Measurements from ENCODE around the gene GDI2. TPM values are rescaled to one million over a fixed set of nuclear protein-coding genes. Genes with fewer than 3 reads are reported as not detected.
"Not testable (repeated sequence)": the region's sequence is repeated elsewhere in the genome, so short reads cannot be mapped to it uniquely, and the experiment has no call there.

GDI2 gene
- total RNA-seq: 351 TPM

DNA sequence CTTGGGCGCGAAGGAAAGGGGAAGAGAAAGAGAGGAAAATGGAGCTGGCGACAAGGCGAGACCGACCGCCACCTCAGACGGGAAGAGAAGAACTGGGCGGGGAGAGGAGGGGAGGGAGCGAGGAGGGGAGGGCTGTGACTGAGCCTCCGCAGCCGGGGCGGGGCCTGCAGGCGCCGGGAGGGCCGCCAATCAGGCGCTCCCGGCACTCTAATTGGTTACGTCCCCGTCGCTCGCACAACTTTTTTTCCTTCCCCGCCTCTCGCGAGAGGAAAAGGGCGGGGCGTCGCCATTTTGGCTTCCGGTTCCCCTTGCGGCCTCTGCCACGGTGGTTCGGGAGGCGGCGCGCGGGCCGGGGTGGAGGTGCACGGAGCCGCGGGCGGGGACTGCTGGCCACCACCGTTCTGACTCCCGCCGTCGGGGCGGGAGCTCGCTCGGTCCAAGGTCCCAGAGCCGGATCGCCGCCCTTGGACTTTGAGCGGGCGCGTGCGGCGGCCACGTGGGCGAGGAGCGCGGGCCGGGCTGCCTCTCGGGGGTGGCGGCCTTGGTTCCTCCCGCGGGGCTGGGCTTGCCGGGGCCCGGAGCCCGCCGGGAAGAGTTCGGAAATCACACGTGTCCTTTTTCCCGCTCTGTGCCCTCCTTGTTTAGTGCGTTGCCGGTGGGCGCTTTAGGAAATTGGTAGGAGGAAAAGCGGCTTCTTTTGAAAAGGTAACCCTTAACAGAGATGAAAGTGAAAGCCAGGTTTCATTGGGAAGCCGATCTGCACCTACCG is at the start of gene GDI2:
GDI2 (minus strand) TSS at position 94 of the 769 bp plus-strand sequence. CDS start 176 bp downstream, outside the sequence.
- no peaks in the 10 kb centered on the region for H3K27me3 ChIP-seq (ENCODE audit: insufficient read depth, low read length)
- H3K4me1 ChIP-seq (ENCODE audit: insufficient read depth, low read length): peaks cover 64% of the 10 kb centered on the region
- peak within 1 kb of the TSS; percentile 91 for H3K4me3 ChIP-seq (ENCODE audit: low read length)
- H3K9me3 ChIP-seq (ENCODE audit: low read depth, low read length): no peaks in the 10 kb centered on the region

DNA sequence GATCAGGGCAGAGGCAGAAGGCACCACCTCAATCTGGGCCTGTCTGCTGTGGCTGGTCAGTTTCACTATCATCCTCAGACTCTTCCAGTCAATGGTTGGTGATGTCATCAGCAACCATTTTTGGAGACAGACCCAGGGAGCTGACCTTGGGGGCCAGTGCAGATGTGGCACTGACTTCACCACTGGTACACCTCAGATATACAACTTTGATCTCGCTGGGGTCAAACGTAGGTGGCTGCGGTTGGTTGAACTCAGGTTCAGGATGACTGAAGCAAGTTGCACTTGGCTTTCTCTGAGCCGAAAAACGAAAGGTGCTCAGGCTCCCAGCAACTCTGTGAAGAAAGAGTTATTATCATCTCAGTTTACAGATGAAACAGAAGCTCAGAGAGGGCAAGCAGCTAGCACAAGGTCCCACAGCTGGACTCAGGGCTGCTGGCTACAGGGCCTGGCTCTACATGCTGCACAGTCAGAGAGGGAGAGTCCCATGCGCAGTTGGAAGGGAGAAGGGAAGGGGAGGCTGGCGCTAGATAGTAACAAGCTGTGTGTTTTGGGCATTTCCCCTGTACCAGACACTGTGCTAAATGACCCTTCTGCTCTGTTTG is 49.2 kb upstream of the GDI2 start:
- no peak overlapping the region for H3K4me3 ChIP-seq (ENCODE audit: low read length)
- no peaks in the 10 kb centered on the region for H3K9me3 ChIP-seq (ENCODE audit: low read depth, low read length)
- H3K4me1 ChIP-seq (ENCODE audit: insufficient read depth, low read length): peaks cover 12% of the 10 kb centered on the region
- H3K27me3 ChIP-seq (ENCODE audit: insufficient read depth, low read length): no peaks in the 10 kb centered on the region

DNA sequence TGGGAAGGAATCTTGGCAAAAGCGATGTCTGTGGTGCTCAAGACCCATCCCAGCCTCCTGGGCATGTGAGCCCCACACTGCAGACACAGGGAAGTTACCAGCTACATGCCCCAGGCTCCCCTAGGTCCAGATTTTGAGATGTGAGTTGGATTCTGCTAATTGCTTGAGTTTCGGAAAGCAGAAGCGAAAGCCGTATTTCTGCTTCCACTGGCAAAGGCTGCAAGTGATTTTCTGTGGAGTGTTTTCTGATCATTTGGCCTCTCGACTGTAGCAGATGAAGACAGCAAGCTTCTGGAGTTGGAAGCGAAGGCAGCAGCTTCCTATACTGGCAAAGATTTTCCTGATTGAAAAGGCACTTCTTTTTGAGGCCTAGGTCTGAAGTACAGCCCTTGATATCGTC is 46.8 kb upstream of the GDI2 start:
- H3K4me3 ChIP-seq (ENCODE audit: low read length): no peak overlapping the region
- H3K4me1 ChIP-seq (ENCODE audit: insufficient read depth, low read length): no peaks in the 10 kb centered on the region
- H3K9me3 ChIP-seq (ENCODE audit: low read depth, low read length): no peaks in the 10 kb centered on the region
- H3K27me3 ChIP-seq (ENCODE audit: insufficient read depth, low read length): no peaks in the 10 kb centered on the region

DNA sequence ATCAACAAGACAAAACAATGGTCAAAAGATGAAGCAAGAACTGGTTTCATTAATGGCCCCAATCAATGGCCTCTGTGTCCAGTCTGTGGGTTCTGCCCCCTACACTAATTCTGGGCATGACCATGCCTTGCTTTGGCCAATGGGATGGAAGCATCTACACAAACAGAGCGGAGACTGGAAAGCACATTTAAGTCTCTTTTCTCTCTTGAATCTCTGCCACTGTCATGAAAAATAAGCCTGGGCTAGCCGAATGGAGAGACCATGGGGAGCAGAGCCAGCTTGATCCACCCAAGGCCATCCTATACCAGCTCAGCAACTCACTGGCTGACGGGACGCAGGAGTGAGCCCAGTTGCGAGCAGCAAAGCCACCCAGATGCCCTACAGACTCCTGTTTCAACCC is 45.6 kb upstream of the GDI2 start:
- no peaks in the 10 kb centered on the region for H3K9me3 ChIP-seq (ENCODE audit: low read depth, low read length)
- no peak overlapping the region for H3K4me3 ChIP-seq (ENCODE audit: low read length)
- H3K27me3 ChIP-seq (ENCODE audit: insufficient read depth, low read length): no peaks in the 10 kb centered on the region
- H3K4me1 ChIP-seq (ENCODE audit: insufficient read depth, low read length): no peaks in the 10 kb centered on the region

DNA sequence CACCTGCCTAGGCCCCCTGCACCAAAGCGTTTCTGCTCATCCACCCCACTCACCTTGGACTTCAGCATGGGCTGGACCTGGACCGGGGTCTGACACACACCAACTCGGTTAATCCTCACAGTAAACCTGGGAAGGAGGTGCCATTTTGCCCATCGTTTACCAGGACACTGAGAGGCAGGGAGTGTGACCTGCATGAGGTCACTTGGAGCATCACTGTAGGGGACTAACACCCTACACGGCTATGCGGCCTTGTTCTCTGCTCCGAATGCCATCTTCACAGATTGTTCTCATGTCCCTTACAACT is 43.4 kb upstream of the GDI2 start:
- Histone ChIP-seq H3K9me3 (ENCODE audit: low read depth, low read length) (no peaks in the 10 kb centered on the region), H3K4me3 (ENCODE audit: low read length) (no peak overlapping the region), H3K27me3 (ENCODE audit: insufficient read depth, low read length) (no peaks in the 10 kb centered on the region), H3K4me1 (ENCODE audit: insufficient read depth, low read length) (peaks cover 18% of the 10 kb centered on the region)

- no peaks in the 10 kb centered on the region for H3K27me3 ChIP-seq (ENCODE audit: insufficient read depth, low read length)
- peaks cover 18% of the 10 kb centered on the region for H3K4me1 ChIP-seq (ENCODE audit: insufficient read depth, low read length)
- no peak overlapping the region for H3K4me3 ChIP-seq (ENCODE audit: low read length)
- H3K9me3 ChIP-seq (ENCODE audit: low read depth, low read length): no peaks in the 10 kb centered on the region
Observed at GRCh38 chr10:5855979-5856700, 42.9 kb upstream of the GDI2 start.

DNA sequence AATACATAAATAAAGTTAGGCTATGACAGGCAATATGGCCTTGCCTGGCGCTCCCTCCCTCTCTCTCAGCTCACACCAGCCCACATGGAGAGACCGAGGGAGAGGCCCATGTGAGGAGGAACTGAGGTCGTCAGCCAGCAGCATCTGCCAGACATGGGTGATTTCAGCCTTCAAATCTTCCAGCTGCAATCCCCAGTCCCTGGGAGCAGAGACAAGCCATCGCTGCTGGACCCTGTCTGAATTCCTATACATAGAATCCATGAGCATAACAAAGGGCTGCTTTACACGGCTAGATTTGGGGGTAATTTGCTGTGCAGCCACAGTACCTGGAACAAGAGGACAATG is 40.9 kb upstream of the GDI2 start:
- peaks cover 18% of the 10 kb centered on the region for H3K4me1 ChIP-seq (ENCODE audit: insufficient read depth, low read length)
- no peaks in the 10 kb centered on the region for H3K27me3 ChIP-seq (ENCODE audit: insufficient read depth, low read length)
- no peaks in the 10 kb centered on the region for H3K9me3 ChIP-seq (ENCODE audit: low read depth, low read length)
- H3K4me3 ChIP-seq (ENCODE audit: low read length): no peak overlapping the region

DNA sequence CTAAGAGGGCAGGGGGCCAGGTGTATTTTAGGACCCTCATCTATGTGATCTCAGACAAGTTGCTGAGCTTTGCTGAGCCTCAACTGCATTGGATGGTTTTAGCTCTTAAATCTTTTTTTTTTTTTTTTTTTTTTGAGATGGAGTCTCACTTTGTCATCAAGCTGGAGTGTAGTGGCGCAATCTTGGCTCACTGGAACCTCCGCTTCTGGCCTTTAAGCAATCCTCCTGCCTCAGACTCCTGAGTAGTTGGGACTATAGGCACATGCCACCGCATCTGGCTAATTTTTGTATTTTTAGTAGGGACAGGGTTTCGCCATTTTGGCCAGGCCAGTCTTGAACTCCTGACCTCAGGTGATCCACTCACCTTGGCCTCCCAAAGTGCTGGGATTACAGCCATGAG is 33.4 kb upstream of the GDI2 start:
- H3K4me1 ChIP-seq (ENCODE audit: insufficient read depth, low read length): peaks cover 28% of the 10 kb centered on the region
- H3K9me3 ChIP-seq (ENCODE audit: low read depth, low read length); H3K4me3 ChIP-seq (ENCODE audit: low read length); H3K27me3 ChIP-seq (ENCODE audit: insufficient read depth, low read length): not testable (repeated sequence)

DNA sequence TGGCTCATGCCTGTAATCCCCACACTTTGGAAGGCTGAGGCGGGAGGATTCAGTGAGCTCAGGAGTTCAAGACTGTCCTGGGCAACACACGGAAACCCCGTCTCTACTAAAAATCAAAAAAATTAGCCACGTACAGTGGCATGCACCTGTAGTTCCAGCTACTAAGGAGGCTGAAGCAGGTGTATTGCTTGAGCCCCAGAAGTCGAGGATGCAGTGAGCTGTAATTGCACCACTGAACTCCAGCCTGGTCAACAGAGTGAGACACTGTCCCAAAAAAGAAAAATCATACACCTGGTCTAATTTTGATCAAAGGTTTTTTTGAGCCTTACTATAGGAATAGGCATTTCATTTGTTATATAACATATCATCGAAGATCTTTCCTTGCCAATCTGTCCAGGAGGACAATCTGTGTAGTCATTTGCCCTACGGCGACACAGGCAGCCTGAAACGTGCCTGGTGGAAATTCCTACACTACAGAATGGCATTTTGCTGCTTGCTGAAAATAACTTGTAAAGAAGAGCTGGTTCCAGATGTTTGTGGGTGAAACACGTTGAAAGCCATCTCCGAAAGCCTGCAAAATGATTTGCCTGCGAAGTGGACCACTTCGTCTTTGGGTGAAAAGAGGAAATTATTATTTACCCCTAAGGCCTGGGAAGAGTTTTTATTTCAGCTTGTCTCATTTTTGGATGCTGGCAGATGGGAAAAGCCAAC is 31.3 kb upstream of the GDI2 start:
- H3K9me3 ChIP-seq (ENCODE audit: low read depth, low read length): no peaks in the 10 kb centered on the region
- H3K4me3 ChIP-seq (ENCODE audit: low read length): no peak overlapping the region
- H3K27me3 ChIP-seq (ENCODE audit: insufficient read depth, low read length): no peaks in the 10 kb centered on the region
- H3K4me1 ChIP-seq (ENCODE audit: insufficient read depth, low read length): peaks cover 33% of the 10 kb centered on the region

DNA sequence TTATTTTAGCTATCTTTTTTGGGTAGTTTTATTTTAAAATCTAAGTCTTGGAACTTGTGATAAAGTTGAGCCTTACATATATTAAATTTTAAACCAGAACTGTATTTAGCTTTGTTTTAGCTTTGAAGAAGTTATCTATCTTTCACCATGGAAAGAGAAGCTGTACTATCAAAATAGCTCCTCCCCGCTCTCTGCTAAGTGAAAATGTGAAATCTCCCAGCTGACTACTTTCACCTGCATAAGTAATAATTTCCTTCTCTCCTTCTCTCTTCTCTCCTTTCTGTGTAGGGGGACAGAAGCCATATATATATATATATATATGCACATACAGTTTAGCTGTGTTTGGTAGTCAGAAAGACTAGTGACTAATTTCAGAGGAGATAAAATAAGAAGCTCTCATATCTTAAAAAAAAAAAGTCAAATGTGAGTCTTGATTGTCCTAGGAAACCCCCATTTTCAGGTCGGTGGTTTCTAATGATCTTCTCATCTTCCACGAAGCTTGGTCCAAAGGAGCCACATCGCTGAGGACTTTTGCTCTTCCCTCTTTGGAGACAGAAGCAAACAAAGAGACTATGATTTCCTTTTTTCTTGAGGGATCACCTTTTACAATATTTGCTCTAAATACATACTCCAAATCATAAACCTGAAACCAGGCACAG is 30.6 kb upstream of the GDI2 start:
- H3K9me3 ChIP-seq (ENCODE audit: low read depth, low read length): no peaks in the 10 kb centered on the region
- H3K4me3 ChIP-seq (ENCODE audit: low read length): no peak overlapping the region
- no peaks in the 10 kb centered on the region for H3K27me3 ChIP-seq (ENCODE audit: insufficient read depth, low read length)
- H3K4me1 ChIP-seq (ENCODE audit: insufficient read depth, low read length): peaks cover 33% of the 10 kb centered on the region

DNA sequence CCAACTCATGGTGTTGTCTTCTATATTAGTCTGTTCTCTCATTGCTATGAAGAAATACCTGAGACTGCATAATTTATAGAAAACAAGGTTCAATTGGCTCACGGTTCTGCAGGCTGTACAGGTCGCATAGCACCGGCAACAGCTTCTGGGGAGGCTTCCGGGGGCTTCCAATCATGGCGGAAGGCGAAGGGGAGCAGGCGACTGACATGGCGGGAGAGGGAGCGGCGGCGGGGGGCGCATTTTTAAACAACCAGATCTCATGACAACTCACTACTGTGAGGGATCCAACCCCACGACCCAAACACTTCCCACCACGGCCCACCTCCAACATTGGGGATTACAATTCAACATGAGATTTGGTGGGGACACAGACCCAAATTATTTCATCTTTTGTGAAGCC is 28.7 kb upstream of the GDI2 start:
- H3K9me3 ChIP-seq (ENCODE audit: low read depth, low read length): no peaks in the 10 kb centered on the region
- no peaks in the 10 kb centered on the region for H3K27me3 ChIP-seq (ENCODE audit: insufficient read depth, low read length)
- peaks cover 33% of the 10 kb centered on the region for H3K4me1 ChIP-seq (ENCODE audit: insufficient read depth, low read length)
- H3K4me3 ChIP-seq (ENCODE audit: low read length): no peak overlapping the region

DNA sequence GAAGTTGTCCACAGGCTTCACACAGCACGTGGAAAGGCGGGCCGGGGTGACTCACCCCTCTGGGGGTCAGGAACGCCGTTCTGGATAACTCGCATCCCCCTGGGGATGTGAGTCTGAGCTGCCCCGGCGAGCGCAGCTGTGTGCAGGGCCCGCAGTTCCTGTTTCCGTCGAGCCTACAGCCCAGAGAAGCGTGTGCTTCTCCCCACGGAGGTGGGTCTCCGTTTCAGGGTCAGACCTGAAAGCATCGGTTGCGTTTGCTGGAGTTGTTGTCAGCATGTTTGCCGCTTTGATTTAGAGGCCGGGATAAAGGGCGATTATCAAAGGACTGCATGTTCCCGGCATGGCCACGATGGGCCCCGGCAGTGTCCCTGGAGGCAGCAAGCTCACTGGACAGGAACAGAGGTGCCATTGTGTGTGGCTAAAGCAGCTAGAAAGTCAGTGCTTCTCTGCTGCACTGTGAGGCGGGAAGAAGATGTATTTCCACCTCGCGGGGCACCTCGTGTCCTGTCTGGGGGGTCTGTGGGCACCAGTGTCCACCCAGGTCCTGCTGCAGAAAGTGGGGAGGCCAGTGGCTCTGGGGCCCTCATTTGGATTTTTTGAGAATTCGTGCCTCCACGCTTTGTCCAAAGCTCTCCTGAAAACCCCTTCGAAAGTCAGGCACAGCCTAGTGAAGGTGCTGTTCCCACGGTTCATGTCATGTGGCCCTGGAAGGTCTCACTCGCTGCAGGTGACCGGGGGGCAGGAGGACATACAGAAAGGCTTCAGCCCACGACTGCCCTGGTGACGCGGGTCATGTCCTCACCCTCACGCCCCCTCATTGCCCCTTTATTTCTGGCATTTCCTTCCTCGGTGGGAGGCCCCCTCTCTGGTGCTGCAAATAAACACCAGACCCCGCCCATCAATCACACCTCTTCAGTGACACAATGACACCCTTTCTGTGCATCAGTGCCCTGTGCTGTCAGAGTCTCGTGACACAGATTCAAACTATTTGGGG is 27.4 kb upstream of the GDI2 start:
- H3K9me3 ChIP-seq (ENCODE audit: low read depth, low read length): no peaks in the 10 kb centered on the region
- no peaks in the 10 kb centered on the region for H3K27me3 ChIP-seq (ENCODE audit: insufficient read depth, low read length)
- H3K4me1 ChIP-seq (ENCODE audit: insufficient read depth, low read length): peaks cover 24% of the 10 kb centered on the region
- no peak overlapping the region for H3K4me3 ChIP-seq (ENCODE audit: low read length)

DNA sequence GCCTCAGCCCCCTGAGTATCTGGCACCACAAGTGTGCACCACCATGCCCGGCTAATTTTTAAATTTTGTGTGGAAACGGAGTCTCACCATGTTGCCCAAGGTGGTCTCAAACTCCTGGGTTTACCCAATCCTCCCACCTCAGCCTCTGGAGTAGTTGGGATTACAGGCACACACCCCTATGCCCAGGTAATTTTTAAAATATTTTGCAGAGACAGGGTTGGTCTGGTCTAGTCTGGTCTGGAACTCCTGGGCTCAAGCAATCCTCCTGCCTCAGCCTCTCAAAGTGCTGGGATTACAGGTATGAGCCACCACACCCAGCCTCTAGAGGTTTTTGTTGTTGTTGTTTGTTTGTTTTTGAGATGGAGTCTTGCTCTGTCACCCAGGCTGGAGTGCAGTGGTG is 22.9 kb upstream of the GDI2 start:
- not testable (repeated sequence) for H3K9me3 ChIP-seq (ENCODE audit: low read depth, low read length); H3K4me3 ChIP-seq (ENCODE audit: low read length); H3K4me1 ChIP-seq (ENCODE audit: insufficient read depth, low read length); H3K27me3 ChIP-seq (ENCODE audit: insufficient read depth, low read length)

GRCh38 chr10:5835446-5836095 is 22.3 kb upstream of the GDI2 start:
- Histone ChIP-seq H3K4me1 (ENCODE audit: insufficient read depth, low read length) (peaks cover 2% of the 10 kb centered on the region), H3K27me3 (ENCODE audit: insufficient read depth, low read length) (no peaks in the 10 kb centered on the region), H3K4me3 (ENCODE audit: low read length) (no peak overlapping the region), H3K9me3 (ENCODE audit: low read depth, low read length) (no peaks in the 10 kb centered on the region)

All from mononuclear cell (primary cell).